ENCODE data around the gene MMD.

- TF ChIP-seq NFYB (IDR thresholded peaks at IDR 0.05; ENCODE audit: extremely low read depth, insufficient read length) (no peak), ZNF561 (CRISPR knock-in tag; conservative IDR thresholded peaks at IDR 0.05) (no peak), CTCF (IDR thresholded peaks at IDR 0.05 in 2 of 3, conservative IDR thresholded peaks at IDR 0.05 in 1 of 3; ENCODE audit: insufficient read depth in 2 of 3, low read depth in 1 of 3, low read length in 3 of 3) (no peak; a peak in 1 of 6 replicates), ZBTB40 (IDR thresholded peaks at IDR 0.05) (peak; percentile 77), ZBTB40 (CRISPR knock-in tag; IDR thresholded peaks at IDR 0.05) (no peak), POLR2A (conservative IDR thresholded peaks at IDR 0.05) (no peak), SRF (CRISPR knock-in tag; IDR thresholded peaks at IDR 0.05) (no peak), ZEB2 (IDR thresholded peaks at IDR 0.05) (peak; percentile 90), MXI1 (IDR thresholded peaks at IDR 0.05; ENCODE audit: low read depth, low read length) (no peak)
Observed at GRCh38 chr17:55451203-55451641, 29.6 kb upstream of the MMD start.

Data from K562 (cell line).